Measurements from ENCODE around the gene SLC6A11. TPM values are rescaled to one million over a fixed set of nuclear protein-coding genes. Genes with fewer than 3 reads are reported as not detected.

Gene SLC6A11
- total and polyA plus RNA-seq, 9 of the 15 experiments (the other 6 are each of a cell fraction or from before 2014, with no cell fraction given), result 0.04 TPM; not detected in 8

GRCh38 chr3:10972072-10972782 is 156.2 kb downstream of the SLC6A11 start:
- Histone ChIP-seq H3K4me3 (no peak overlapping the region), H3K9me3 (replicated peaks; ENCODE audit: control insufficient read depth, insufficient read depth, low read depth, low read length) (no peaks in the 10 kb centered on the region), H3K27ac (ENCODE audit: extremely low read depth, low read depth, low read length) (no peak overlapping the region), H3K27me3 (ENCODE audit: control insufficient read depth in 2 of 2, insufficient read depth in 2 of 2, low read length in 2 of 2) (peaks cover 0 to 15% of the 10 kb centered on the region in 2 experiments; a peak in 1 of 5 replicates), H3K79me2 (ENCODE audit: control insufficient read depth, insufficient read depth, low read length) (no peaks in the 10 kb centered on the region), H3K36me3 (ENCODE audit: control insufficient read depth, insufficient read depth, low read length) (no peaks in the 10 kb centered on the region), H3K4me1 (replicated peaks in 1 of 2; ENCODE audit: control insufficient read depth in 2 of 2, insufficient read depth in 2 of 2, low read length in 2 of 2) (no peaks in the 10 kb centered on the region), H3K4me2 (ENCODE audit: insufficient read depth, low read length) (no peak overlapping the region), H3K9ac (ENCODE audit: insufficient read depth in 1 of 2, low read depth in 2 of 2, low read length in 2 of 2) (no peak overlapping the region), H3K9me1 (ENCODE audit: control insufficient read depth, insufficient read depth, low read length) (no peaks in the 10 kb centered on the region), H2AFZ (ENCODE audit: low read depth, low read length) (no peak overlapping the region), H4K20me1 (replicated peaks; ENCODE audit: control insufficient read depth, insufficient read depth, low read length) (peaks cover 10% of the 10 kb centered on the region; the same call in 1 of the 2 replicates)
- in situ Hi-C loops (cut with MboI) (no loop called here), intact Hi-C loops (cut with micrococcal nuclease) (no loop called here)
- WGBS (ENCODE audit: insufficient coverage, low coverage, missing lambda C conversion rate), result 3% methylated on average over 10 of the region's 10 CpGs
- ChIA-PET CTCF (ENCODE audit: low intra/inter-chr PET ratio) (no interaction called here), POLR2A (interaction anchor here (1.5 kb wide), 1 partner anchor 10 kb away, joined by 3 read pairs; no protein-coding TSS in a partner anchor)
- ATAC-seq (no peak), DNase-seq (ENCODE audit: extremely low read depth in 1 of 4, low spot score in 3 of 4) (no peak), FAIRE-seq (no peak)
- BruUV-seq (replicated peaks), result no TSS peak
- TF ChIP-seq ZNF764 (CRISPR knock-in tag; IDR thresholded peaks at IDR 0.05; ENCODE audit: low read depth) (no peak), NRF1 (conservative IDR thresholded peaks at IDR 0.05 in 1 of 2, IDR thresholded peaks at IDR 0.05 in 1 of 2) (no peak), ZNF699 (CRISPR knock-in tag; IDR thresholded peaks at IDR 0.05; ENCODE audit: insufficient replicate concordance) (no peak)

GRCh38 chr3:10973046-10973595 is 157.1 kb downstream of the SLC6A11 start:
- Histone ChIP-seq H4K20me1 (replicated peaks; ENCODE audit: control insufficient read depth, insufficient read depth, low read length) (peaks cover 10% of the 10 kb centered on the region; the same call in 1 of the 2 replicates), H3K9ac (ENCODE audit: insufficient read depth in 1 of 2, low read depth in 2 of 2, low read length in 2 of 2) (no peak overlapping the region), H3K4me1 (replicated peaks in 1 of 2; ENCODE audit: control insufficient read depth in 2 of 2, insufficient read depth in 2 of 2, low read length in 2 of 2) (no peaks in the 10 kb centered on the region), H3K27me3 (ENCODE audit: control insufficient read depth in 2 of 2, insufficient read depth in 2 of 2, low read length in 2 of 2) (peaks cover 0 to 19% of the 10 kb centered on the region in 2 experiments; a peak in 1 of 5 replicates), H3K9me1 (ENCODE audit: control insufficient read depth, insufficient read depth, low read length) (no peaks in the 10 kb centered on the region), H2AFZ (ENCODE audit: low read depth, low read length) (no peak overlapping the region), H3K4me3 (no peak overlapping the region), H3K4me2 (ENCODE audit: insufficient read depth, low read length) (no peak overlapping the region), H3K9me3 (replicated peaks; ENCODE audit: control insufficient read depth, insufficient read depth, low read depth, low read length) (no peaks in the 10 kb centered on the region), H3K79me2 (ENCODE audit: control insufficient read depth, insufficient read depth, low read length) (no peaks in the 10 kb centered on the region), H3K36me3 (ENCODE audit: control insufficient read depth, insufficient read depth, low read length) (no peaks in the 10 kb centered on the region), H3K27ac (ENCODE audit: extremely low read depth, low read depth, low read length) (no peak overlapping the region)
- TF ChIP-seq RAD21 (CRISPR knock-in tag; conservative IDR thresholded peaks at IDR 0.05 in 1 of 2, IDR thresholded peaks at IDR 0.05 in 1 of 2), result peak in 1 of 2 experiments; percentile 7; a peak in 1 of 4 replicates
- TF ChIP-seq ARNT (IDR thresholded peaks at IDR 0.05), result no peak
- no peak for ATAC-seq
- ChIA-PET CTCF (ENCODE audit: low intra/inter-chr PET ratio) (no interaction called here), POLR2A (interaction anchor here (1.5 kb wide), 1 partner anchor 11 kb away, joined by 3 read pairs; no protein-coding TSS in a partner anchor)
- intact Hi-C loops (cut with micrococcal nuclease), result no loop called here
- DNase-seq (ENCODE audit: extremely low read depth in 1 of 4, low spot score in 3 of 4), result no peak
- no TSS peak for BruUV-seq (replicated peaks)
- WGBS (ENCODE audit: insufficient coverage, low coverage, missing lambda C conversion rate), result 1% methylated on average over 13 of the region's 13 CpGs
- in situ Hi-C loops (cut with MboI), result no loop called here
- FAIRE-seq, result no peak

Measured in K562 (cell line).